GM18499 (cell line): ENCODE results near the gene BACE2.

Experiments
- ATAC-seq: cut with Tn5 transposase; IDR thresholded peaks from one replicate; pipeline ENCODE4 v1.9.1; 2021; ENCODE audit warnings: moderate number of reproducible peaks; ENCODE audit not compliant: insufficient read depth, unreplicated experiment

Gene BACE2

GRCh38 chr21:41147979-41148355, 20.0 kb upstream of the BACE2 start:
- no peak for ATAC-seq

GRCh38 chr21:41148798-41149197, 19.2 kb upstream of the BACE2 start:
- ATAC-seq, result no peak

GRCh38 chr21:41149199-41149598, 18.8 kb upstream of the BACE2 start:
- no peak for ATAC-seq

- ATAC-seq, result no peak
Measured at GRCh38 chr21:41152147-41152546, 15.8 kb upstream of the BACE2 start.

- no peak for ATAC-seq
Measured at GRCh38 chr21:41153443-41153842, 14.5 kb upstream of the BACE2 start.

GRCh38 chr21:41156142-41156541, 11.8 kb upstream of the BACE2 start:
- ATAC-seq, result no peak

- ATAC-seq, result no peak
Measured at GRCh38 chr21:41158026-41158425, 9.9 kb upstream of the BACE2 start.

- no peak for ATAC-seq
Measured at GRCh38 chr21:41160036-41160435, 7.9 kb upstream of the BACE2 start.

GRCh38 chr21:41161428-41161827, 6.5 kb upstream of the BACE2 start:
- no peak for ATAC-seq

GRCh38 chr21:41162096-41162495, 5.9 kb upstream of the BACE2 start:
- ATAC-seq, result no peak

- ATAC-seq, result no peak
Measured at GRCh38 chr21:41163091-41163490, 4.9 kb upstream of the BACE2 start.

- ATAC-seq, result no peak
Measured at GRCh38 chr21:41164052-41164451, 3.9 kb upstream of the BACE2 start.

- ATAC-seq, result no peak
Measured at GRCh38 chr21:41164981-41165655, 2.8 kb upstream of the BACE2 start.

GRCh38 chr21:41166884-41167283, 1.1 kb upstream of the BACE2 start:
- ATAC-seq, result no peak

- ATAC-seq, result no peak
Measured at GRCh38 chr21:41168391-41169257, 664 bp downstream of the BACE2 start.

- ATAC-seq, result no peak
Measured at GRCh38 chr21:41169258-41169576, 1.3 kb downstream of the BACE2 start.

- no peak for ATAC-seq
Measured at GRCh38 chr21:41169701-41170100, 1.7 kb downstream of the BACE2 start.

GRCh38 chr21:41170442-41170841, 2.5 kb downstream of the BACE2 start:
- ATAC-seq, result no peak

- ATAC-seq, result no peak
Measured at GRCh38 chr21:41170859-41171609, 3.1 kb downstream of the BACE2 start.

- ATAC-seq, result no peak
Measured at GRCh38 chr21:41175080-41175479, 7.1 kb downstream of the BACE2 start.

GRCh38 chr21:41176846-41177245, 8.9 kb downstream of the BACE2 start:
- ATAC-seq, result no peak
